Measurements from ENCODE around the gene RADIL.
"Not testable (repeated sequence)": the region's sequence is repeated elsewhere in the genome, so short reads cannot be mapped to it uniquely, and the experiment has no call there.

DNA sequence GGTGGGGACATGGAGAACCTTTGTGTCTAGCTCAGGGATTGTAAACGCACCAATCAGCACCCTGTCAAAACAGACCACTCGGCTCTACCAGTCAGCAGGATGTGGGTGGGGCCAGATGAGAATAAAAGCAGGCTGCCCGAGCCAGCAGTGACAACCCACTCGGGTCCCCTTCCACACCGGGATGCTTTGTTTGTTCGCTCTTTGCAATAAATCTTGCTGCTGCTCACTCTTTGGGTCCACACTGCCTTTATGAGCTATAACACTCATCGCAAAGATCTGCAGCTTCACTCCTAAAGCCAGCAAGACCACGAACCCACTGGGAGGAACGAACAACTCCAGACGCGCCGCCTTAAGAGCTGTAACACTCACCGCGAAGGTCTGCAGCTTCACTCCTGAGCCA lies 89.3 kb downstream of the RADIL start:
- TF ChIP-seq, protein P1, sequence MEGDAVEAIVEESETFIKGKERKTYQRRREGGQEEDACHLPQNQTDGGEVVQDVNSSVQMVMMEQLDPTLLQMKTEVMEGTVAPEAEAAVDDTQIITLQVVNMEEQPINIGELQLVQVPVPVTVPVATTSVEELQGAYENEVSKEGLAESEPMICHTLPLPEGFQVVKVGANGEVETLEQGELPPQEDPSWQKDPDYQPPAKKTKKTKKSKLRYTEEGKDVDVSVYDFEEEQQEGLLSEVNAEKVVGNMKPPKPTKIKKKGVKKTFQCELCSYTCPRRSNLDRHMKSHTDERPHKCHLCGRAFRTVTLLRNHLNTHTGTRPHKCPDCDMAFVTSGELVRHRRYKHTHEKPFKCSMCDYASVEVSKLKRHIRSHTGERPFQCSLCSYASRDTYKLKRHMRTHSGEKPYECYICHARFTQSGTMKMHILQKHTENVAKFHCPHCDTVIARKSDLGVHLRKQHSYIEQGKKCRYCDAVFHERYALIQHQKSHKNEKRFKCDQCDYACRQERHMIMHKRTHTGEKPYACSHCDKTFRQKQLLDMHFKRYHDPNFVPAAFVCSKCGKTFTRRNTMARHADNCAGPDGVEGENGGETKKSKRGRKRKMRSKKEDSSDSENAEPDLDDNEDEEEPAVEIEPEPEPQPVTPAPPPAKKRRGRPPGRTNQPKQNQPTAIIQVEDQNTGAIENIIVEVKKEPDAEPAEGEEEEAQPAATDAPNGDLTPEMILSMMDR (IDR thresholded peaks at IDR 0.05; ENCODE audit: low read depth, low read length, poor library complexity, severe bottlenecking): not testable (repeated sequence)
- not testable (repeated sequence) for TF ChIP-seq EZH2phosphoT487 (IDR thresholded peaks at IDR 0.05; ENCODE audit: borderline replicate concordance, low read length)
